Raji (cell line): ENCODE measurements around the gene ZNHIT2.

Source experiments
- POLR2A ChIP-seq: IDR thresholded peaks from 2 replicates; pipeline ENCODE4 v1.6.1; 2011; ENCODE audit warnings: low read depth, low read length, control low read depth; ENCODE audit not compliant: insufficient read depth

Gene ZNHIT2

GRCh38 chr11:65141896-65142494 is 24.5 kb upstream of the ZNHIT2 start:
- no peak for TF ChIP-seq POLR2A

GRCh38 chr11:65136515-65137096 is 19.1 kb upstream of the ZNHIT2 start:
- no peak for TF ChIP-seq POLR2A

- TF ChIP-seq POLR2A, result no peak
Measured at GRCh38 chr11:65135633-65136145, 18.2 kb upstream of the ZNHIT2 start.

GRCh38 chr11:65134952-65135632 is 17.6 kb upstream of the ZNHIT2 start:
- peak; percentile 90 for TF ChIP-seq POLR2A

- TF ChIP-seq POLR2A, result peak; percentile 88
Measured at GRCh38 chr11:65134240-65134951, 16.9 kb upstream of the ZNHIT2 start, which contains the start of gene SYVN1. TSS of gene SYVN1 (minus strand) at chr11:65134519. CDS start at chr11:65133601, 918 bp downstream.

- TF ChIP-seq POLR2A, result no peak
Measured at GRCh38 chr11:65133724-65134123, 16.2 kb upstream of the ZNHIT2 start.

- TF ChIP-seq POLR2A, result peak; percentile 99
Measured at GRCh38 chr11:65132988-65133700, 15.6 kb upstream of the ZNHIT2 start.

GRCh38 chr11:65132238-65132987 is 14.9 kb upstream of the ZNHIT2 start:
- TF ChIP-seq POLR2A, result peak; percentile 74

GRCh38 chr11:65131895-65132237 is 14.4 kb upstream of the ZNHIT2 start:
- no peak for TF ChIP-seq POLR2A

- no peak for TF ChIP-seq POLR2A
Measured at GRCh38 chr11:65131417-65131776, 13.9 kb upstream of the ZNHIT2 start.

GRCh38 chr11:65130631-65131416 is 13.3 kb upstream of the ZNHIT2 start:
- no peak for TF ChIP-seq POLR2A

- no peak for TF ChIP-seq POLR2A
Measured at GRCh38 chr11:65129649-65130441, 12.3 kb upstream of the ZNHIT2 start.
